GM23248 (cell line): ENCODE results near the gene RHPN2.

ENCODE experiments used
- EZH2 ChIP-seq: fragments of 200-600 bp; sonication (generic); IDR thresholded peaks from 2 replicates; pipeline ENCODE4 v1.6.1; 2018; ENCODE audit warnings: antibody characterized with exemption, mild to moderate bottlenecking; ENCODE audit not compliant: insufficient read depth, poor library complexity, severe bottlenecking
- EZH2phosphoT487 ChIP-seq: fragments of 200-600 bp; sonication (generic); IDR thresholded peaks from 2 replicates; pipeline ENCODE4 v1.6.1; 2018; ENCODE audit warnings: antibody characterized with exemption, moderate library complexity, mild to moderate bottlenecking, low read depth; ENCODE audit not compliant: insufficient read depth

DNA sequence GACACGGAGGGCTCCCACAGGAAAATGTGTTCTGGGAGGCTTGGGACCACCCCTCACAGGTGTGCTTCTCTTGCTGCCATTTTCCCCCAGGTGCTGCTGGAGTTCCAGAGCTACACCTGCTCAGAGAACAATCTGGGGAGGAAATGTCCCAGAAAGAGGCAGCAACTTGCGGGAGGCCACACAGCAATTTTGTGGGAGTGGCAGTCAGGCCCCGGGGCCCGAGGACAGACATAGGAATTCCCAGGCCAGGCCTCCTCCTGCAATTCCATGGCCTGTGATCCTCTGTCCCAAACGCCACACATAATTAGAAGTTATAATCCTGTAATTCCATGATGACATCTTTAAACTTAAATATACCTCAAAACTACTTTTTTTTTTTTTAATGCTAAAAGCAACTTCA, 1.8 kb downstream of the RHPN2 start:
- TF ChIP-seq EZH2phosphoT487 (no peak), EZH2 (no peak)
